GM19035 (cell line): ENCODE measurements around the gene RFX7.

Experiments used
- ATAC-seq: cut with Tn5 transposase; IDR thresholded peaks from one replicate; pipeline ENCODE4 v1.9.1; 2021; ENCODE audit not compliant: unreplicated experiment

The RFX7 gene

DNA sequence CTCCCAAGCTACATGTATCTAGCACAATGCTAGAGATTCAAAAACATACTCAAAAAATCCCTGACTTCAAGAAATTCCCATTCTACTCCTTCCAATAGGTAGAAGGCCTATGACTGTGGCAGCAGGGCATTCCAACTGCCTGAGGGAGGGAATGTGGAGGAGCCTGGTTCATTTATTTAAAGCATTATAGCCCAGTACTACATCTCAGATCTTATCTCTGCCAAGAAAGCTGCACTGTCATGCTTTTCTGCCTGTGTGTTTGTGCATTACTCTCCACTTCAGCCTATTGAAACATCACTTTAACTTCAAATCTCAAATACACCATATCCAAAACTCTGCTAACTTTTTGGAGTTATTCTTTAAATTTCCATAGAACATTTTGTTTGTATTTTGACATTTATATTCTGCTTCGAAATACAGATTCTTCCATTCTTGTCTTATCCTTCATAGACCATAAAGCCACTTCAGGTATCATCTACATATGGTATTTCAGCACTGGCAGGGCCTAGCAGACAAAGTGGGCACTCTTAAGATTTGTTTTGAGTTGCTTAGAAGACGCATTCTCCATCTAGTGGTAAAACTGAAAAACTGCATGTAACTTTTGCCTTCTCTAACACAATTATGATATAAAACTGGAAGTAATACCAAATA, 191.2 kb downstream of the RFX7 start:
- no peak for ATAC-seq

DNA sequence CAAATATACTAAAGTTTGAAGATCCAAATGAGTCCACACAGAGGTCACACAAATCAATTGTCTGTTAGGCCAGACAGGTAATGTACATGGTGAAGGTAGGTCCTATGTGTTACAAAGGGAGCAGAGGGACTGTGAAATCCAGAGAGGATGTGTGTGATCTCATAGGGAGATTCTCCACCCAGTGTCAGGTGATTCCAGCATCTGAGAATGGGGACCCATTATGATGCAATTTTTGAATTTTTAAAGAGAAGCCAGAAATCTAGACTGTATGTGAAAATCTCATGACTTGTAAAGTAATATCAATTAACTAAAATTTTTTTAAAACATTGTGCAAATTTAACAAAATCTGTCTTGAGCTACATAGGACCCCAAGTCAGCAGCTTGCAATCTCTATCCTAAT, 192.0 kb downstream of the RFX7 start:
- no peak for ATAC-seq

DNA sequence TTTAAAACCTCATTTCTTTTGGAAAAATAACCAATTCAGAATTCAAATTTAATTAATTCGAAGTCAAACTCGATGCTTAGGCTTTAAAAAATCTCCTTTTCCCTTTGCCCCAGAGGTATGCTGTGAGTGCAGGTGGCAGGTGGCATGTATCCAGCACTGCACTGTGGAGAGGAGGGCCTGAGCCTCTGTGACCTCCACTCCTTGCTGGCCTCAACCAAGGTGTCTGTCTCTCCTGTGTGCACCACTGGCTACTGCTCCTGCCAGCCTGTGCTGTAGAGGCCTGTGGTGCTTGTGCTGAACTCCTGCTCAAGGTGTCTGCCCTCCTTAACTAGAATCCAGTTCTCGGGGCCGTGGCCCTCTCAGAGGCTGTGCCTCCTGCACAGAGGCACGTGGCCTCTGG, 194.1 kb downstream of the RFX7 start:
- ATAC-seq = no peak

DNA sequence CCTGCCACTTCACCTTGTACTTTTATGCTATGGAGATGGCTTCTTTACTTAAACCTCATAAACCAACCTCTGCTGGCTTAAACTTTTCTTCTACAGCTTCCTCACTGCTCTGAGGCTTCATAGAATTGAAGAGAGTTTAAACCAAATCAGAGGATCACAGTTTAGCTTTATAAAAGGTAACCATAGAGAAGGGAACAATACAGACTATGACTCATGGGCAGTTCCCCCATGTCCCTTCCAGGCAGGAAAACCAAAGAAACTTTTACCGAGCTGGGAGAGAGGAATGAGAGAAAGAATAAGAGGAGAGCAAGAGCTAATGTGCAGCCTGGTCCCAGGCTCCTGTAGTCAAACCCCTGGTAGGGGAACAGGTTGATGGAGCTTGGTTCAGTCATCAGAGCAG, 196.3 kb downstream of the RFX7 start:
- ATAC-seq = no peak

DNA sequence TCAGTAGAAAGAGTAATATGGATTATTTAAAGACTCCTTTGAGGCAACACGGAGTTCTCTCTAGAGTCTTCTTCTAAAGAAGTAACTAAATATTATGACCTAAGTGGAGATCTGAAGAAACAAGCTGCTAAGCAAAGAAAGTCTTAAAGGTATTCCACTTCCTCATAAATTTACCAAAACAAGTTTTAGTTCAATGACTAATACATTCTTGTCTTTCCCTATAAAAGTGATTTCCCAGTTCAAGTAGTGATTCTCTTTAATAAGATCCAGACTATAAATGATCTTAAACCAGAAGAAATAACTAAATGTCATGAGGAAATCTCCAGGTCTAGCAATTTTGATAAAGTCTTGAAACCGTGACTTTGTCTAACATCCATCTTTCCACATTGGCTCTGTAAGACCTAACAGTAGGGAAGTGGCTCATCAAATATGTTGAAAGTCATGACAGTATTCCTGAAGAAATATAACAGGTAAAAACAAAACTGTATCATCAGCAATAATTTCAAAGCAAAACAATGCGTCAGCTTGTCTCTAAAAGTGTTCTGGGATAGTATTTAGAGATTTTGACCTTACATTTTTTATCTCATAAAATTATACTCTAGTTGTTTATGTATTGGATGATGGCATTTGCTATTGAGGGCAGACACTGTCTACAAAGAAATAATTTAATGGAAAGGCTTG, 198.5 kb downstream of the RFX7 start:
- no peak for ATAC-seq

DNA sequence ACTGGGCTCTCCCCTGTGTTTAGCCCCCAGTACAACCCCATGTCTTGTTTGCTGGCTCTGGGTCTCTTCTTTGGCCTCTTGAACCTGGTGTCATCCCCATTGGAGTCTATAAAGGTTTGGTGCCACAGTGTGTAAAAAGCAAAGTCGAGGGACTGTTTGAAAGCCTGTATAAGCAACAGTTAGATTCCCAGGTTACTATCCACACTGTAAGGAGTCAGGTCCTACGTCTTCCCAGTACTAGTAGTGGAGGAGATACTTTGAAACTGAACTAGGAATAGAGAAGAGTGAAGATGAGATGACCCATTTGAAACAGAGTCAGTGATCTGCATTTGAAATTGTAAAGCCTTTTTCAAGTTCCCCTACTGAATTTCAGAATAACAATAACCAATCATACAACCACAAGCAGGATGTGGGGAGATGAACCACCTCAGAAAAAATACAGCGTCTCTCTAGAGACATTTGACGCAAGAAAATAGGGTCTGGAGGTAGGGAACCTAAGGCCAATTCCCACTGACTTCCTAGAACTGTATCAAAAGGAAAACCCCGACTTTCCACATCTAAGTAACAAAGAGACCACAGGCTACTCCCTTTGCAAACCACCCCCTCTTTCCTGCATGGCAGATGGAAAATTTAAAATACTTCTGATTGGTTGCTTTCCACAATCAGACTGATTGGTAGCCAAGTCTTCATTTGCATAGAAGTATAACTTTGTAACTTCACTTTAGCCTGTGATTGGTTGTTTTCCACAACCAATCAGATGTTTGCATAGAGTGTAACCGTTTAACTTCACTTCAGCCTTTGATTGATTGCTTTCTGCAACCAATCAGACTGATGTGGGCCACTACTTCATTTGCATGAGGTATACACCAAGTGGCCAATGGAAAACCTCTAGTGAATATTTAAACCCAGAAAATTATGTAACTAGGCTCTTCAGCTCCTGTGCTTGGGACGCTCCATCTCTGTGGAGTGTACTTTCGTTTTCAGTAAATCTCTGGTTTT, 200.4 kb downstream of the RFX7 start:
- ATAC-seq = peak; percentile 52

DNA sequence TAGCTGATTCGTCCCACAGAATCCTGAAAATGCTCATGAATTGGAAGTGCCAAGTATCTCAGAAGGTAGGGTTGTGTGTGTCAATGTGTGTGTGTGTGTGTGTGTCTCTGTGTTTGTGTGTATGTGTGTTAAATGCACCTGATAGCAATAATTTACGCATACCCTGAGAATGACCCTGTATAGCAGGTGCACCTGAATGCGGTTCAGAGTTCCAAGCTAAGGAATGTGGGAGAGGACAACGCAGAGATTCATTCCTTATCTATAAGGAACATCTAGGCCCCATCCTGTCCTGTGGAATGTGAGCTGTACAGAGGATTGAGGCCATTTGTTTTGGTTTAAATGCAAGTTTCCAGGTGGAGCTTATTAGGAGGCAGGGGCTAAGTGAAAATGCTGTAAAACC, 201.2 kb downstream of the RFX7 start:
- ATAC-seq = no peak

DNA sequence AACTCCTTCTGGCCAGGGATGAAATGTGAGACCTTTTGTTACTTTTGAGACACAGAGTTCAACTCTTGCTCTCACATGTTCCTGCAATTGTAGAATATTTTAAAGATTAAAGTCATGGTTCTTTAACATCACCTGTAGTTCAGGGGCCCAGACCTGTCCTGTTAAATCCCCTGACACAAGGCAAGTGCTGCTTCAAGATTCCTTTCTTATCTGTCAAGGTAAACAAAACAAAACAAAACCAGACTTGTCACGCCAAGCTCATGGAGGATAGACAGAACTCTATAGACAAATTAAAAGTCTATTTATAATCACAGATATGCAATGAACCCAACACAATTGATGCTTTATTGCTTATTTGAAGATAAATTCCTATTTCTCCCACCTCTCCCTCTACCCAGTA, 201.6 kb downstream of the RFX7 start:
- no peak for ATAC-seq

DNA sequence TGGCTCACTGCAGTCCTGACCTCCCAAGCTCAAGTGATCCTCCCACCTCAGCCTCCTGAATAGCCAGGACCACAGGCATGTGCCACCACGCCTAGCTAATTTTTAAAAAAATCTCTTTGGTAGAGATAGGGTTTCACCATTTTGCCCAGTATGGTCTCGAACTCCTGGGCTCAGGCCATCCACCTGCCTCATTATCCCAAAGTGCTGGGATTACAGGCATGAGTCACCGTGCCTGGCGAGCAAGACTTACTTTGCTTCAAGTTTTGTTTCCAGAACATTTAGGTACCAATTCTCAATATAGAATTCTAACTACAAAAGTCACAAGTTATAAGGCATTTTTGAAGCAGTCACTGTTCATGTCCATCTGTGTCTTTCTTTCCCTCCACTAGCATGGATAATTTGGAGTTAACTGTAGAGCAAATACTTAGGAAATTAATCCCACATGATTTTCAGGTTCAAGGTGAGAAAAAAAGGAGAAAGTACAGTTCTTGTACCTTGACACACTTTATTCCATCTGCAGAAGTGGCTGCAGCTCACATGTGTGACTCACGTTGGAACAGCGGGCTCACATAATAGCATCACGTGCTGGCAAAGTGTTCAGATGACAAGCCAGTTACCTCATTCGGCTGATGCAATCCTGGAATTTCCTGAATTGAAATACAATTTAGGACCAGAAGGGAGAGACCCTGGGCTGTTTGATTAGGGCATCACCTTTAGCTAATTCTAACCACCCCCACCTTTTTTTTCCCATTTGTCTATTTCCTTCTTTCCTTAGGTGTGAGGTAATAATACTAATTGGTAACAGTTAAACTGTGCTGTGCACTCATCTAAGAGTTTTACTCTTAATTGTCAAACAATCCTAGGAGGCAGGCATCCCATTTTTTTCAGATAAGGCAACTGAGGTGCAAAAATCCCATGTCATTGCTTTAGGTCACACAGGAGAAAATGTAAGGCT, 203.3 kb downstream of the RFX7 start:
- no peak for ATAC-seq

DNA sequence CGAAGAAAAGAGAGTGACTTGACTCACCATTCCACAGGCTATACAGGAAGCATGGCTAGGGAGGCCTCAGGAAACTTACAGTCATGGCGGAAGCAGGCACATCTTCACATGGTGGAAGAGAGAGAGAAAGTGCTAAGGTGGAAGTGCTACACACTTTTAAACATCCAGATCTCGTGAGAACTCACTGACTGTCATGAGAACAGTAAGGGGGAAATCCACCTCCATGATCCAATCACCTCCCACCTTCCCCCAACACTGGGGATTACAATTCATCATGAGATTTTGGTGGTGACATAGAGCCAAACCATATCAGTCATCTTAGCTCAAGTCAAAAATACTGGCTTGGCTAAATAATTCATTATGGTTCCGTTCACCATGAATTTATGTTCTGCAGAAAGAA, 205.0 kb downstream of the RFX7 start:
- ATAC-seq = no peak

DNA sequence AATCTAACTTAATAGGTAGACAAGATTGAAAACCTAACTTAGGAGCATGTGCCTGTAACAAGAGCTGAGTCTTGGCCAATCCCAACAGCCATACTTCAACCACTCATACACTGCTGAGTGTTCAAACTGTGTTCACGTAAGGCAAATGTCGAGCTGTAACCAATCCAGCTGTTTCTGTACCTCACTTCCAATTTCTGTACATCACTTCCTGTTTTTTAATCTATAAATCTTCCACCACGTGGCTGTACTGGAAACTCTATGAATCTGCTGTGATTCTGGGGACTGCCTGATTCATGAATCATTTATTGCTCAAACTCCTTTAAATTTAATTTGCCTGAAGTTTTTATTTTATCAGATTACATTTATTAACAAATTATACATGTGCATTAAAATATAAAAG, 205.7 kb downstream of the RFX7 start:
- ATAC-seq = no peak
